HG03175 (cell line): ENCODE data around the gene PAGR1.
"Not testable (repeated sequence)": the region's sequence is repeated elsewhere in the genome, so short reads cannot be mapped to it uniquely, and the experiment has no call there.

ENCODE experiments used
- ATAC-seq: cut with Tn5 transposase; IDR thresholded peaks from one replicate; pipeline ENCODE4 v1.9.1; 2021; ENCODE audit warnings: mild to moderate bottlenecking, moderate library complexity; ENCODE audit not compliant: unreplicated experiment

The PAGR1 gene

GRCh38 chr16:29815793-29816693, at the start of gene PAGR1:
Gene PAGR1 (plus strand): TSS chr16:29816152. CDS start chr16:29816526, 374 bp downstream.
- peak; percentile 64 for ATAC-seq

- no peak for ATAC-seq
Observed at GRCh38 chr16:29766571-29766970, 49.4 kb upstream of the PAGR1 start.

- ATAC-seq: no peak
Observed at GRCh38 chr16:29767062-29767461, 48.9 kb upstream of the PAGR1 start.

- ATAC-seq: no peak
Observed at GRCh38 chr16:29769507-29769906, 46.4 kb upstream of the PAGR1 start.

GRCh38 chr16:29770250-29770929, 45.6 kb upstream of the PAGR1 start:
- no peak for ATAC-seq

- not testable (repeated sequence) for ATAC-seq
Observed at GRCh38 chr16:29772330-29772729, 43.6 kb upstream of the PAGR1 start.

- no peak for ATAC-seq
Observed at GRCh38 chr16:29774730-29775129, 41.2 kb upstream of the PAGR1 start.

GRCh38 chr16:29775742-29776408, 40.1 kb upstream of the PAGR1 start:
- ATAC-seq: no peak

GRCh38 chr16:29777576-29778350, 38.2 kb upstream of the PAGR1 start, which contains the start of gene ZG16:
Gene ZG16 (plus strand): TSS chr16:29778256. CDS start chr16:29779267, 1,011 bp downstream.
- ATAC-seq: no peak

GRCh38 chr16:29779474-29779873, 36.5 kb upstream of the PAGR1 start:
- no peak for ATAC-seq

- not testable (repeated sequence) for ATAC-seq
Observed at GRCh38 chr16:29783094-29783953, 32.6 kb upstream of the PAGR1 start.

- ATAC-seq: no peak
Observed at GRCh38 chr16:29784157-29784556, 31.8 kb upstream of the PAGR1 start.

- ATAC-seq: no peak
Observed at GRCh38 chr16:29784901-29785500, 31.0 kb upstream of the PAGR1 start.

GRCh38 chr16:29787155-29787554, 28.8 kb upstream of the PAGR1 start:
- ATAC-seq: not testable (repeated sequence)

GRCh38 chr16:29789775-29790182, 26.2 kb upstream of the PAGR1 start:
- ATAC-seq: no peak

- peak; percentile 91 for ATAC-seq
Observed at GRCh38 chr16:29790183-29790948, 25.6 kb upstream of the PAGR1 start, which contains the start of gene KIF22. Gene KIF22 (plus strand): TSS chr16:29790751. CDS start chr16:29790760, 9 bp downstream.

GRCh38 chr16:29790949-29791844, 24.8 kb upstream of the PAGR1 start:
- ATAC-seq: no peak
